ENCODE measurements around the gene ARMH1.

Gene ARMH1

DNA sequence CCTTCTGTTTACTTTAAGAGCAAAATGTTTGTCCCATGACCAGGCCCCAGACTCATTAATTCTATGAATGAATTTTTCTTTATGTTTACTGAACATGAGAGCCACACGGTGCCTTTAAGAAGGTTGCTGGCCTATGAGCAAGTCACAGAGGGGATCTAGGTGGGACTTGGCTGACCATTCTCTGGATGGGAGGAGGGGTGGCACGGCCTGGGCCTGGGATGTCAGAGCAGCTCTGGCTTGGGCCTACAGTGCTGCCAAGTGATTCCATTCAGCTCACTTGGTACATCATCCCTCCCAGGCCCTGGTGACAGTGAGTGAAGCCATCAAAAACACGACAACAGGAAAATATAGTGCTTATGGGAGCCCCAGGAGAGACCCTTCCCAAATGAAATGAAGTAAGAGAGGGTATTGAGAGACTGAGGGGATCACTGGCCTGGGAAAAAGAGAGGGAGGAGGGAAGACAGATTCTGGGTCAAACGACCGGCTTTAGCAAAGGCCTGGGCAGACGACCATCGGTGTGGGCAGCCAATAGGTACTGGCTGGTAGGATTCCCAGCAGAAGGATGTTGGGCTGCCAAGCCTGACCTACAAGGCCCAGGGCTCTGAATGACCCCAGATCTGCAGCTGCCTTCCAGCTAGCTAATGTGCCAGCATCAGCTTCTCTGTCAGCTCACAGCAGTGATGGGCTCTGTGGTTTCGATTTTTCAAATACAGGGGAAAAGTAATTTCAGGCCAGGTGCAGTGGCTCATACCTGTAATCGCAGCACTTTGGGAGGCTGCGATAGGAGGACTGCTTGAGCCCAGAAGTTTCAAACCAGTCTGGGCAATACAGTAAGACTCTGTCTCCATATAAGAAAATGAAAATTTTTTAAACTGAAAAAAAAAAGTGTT lies 3.5 kb upstream of the ARMH1 start:
- Mint-ChIP-seq H3K4me1 (peaks cover 41% of the 10 kb centered on the region), H3K4me3 (no peak overlapping the region), H3K36me3 (ENCODE audit: low read depth) (peaks cover 9% of the 10 kb centered on the region), H3K27ac (no peak overlapping the region), H3K9me3 (no peaks in the 10 kb centered on the region), H3K27me3 (ENCODE audit: low read depth, poor library complexity) (peaks cover 19% of the 10 kb centered on the region)
- no peak for DNase-seq
- TF ChIP-seq, protein P1, sequence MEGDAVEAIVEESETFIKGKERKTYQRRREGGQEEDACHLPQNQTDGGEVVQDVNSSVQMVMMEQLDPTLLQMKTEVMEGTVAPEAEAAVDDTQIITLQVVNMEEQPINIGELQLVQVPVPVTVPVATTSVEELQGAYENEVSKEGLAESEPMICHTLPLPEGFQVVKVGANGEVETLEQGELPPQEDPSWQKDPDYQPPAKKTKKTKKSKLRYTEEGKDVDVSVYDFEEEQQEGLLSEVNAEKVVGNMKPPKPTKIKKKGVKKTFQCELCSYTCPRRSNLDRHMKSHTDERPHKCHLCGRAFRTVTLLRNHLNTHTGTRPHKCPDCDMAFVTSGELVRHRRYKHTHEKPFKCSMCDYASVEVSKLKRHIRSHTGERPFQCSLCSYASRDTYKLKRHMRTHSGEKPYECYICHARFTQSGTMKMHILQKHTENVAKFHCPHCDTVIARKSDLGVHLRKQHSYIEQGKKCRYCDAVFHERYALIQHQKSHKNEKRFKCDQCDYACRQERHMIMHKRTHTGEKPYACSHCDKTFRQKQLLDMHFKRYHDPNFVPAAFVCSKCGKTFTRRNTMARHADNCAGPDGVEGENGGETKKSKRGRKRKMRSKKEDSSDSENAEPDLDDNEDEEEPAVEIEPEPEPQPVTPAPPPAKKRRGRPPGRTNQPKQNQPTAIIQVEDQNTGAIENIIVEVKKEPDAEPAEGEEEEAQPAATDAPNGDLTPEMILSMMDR (IDR thresholded peaks at IDR 0.05): no peak

GRCh38 chr1:44672254-44672955 lies 2.1 kb upstream of the ARMH1 start:
- H3K27ac Mint-ChIP-seq: peak overlapping the region; percentile 74
- H3K9me3 Mint-ChIP-seq: no peaks in the 10 kb centered on the region
- peaks cover 19% of the 10 kb centered on the region for H3K27me3 Mint-ChIP-seq (ENCODE audit: low read depth, poor library complexity)
- H3K36me3 Mint-ChIP-seq (ENCODE audit: low read depth): peaks cover 9% of the 10 kb centered on the region
- peak overlapping the region; percentile 45 for H3K4me3 Mint-ChIP-seq
- DNase-seq: no peak
- peaks cover 41% of the 10 kb centered on the region for H3K4me1 Mint-ChIP-seq
- TF ChIP-seq, protein P1 (IDR thresholded peaks at IDR 0.05): no peak

DNA sequence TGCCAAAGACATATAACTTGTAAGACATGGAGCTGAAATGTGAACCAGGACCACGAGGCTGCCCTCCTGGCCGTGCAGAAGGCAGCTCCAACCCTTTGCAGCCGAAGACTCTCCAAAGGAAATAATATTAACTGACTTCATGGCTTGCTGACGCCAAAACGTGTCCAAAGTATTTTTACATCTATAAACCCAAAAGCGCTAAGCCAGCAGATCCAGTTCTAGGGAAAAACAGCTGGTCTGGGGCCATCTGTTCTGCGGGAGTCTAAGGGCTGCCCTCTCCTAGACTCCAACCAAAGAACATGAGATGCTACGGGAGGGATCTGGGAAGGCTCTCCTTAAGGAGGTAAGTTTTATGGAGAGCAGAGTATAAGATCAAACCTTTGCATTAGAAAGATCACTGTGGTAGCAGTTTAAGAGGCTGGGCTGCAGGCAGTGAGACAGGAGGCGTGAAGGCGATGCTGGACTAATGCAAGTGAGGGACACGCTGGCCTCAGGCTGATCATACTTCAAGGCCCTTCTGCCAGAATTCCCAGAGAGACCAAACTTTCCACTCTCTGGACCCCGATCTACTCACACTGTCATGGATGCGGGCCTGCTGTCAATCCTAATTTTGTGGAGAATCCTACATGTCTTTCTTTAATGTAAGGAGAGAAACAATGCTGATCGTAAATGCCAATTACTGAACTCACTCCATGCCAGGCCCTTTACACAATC lies 1.4 kb upstream of the ARMH1 start:
- Mint-ChIP-seq H3K27me3 (ENCODE audit: low read depth, poor library complexity) (peaks cover 14% of the 10 kb centered on the region), H3K4me1 (peaks cover 41% of the 10 kb centered on the region), H3K36me3 (ENCODE audit: low read depth) (peaks cover 9% of the 10 kb centered on the region), H3K27ac (no peak overlapping the region), H3K9me3 (no peaks in the 10 kb centered on the region), H3K4me3 (peak overlapping the region; percentile 90)
- no peak for DNase-seq
- TF ChIP-seq, protein P1 (IDR thresholded peaks at IDR 0.05): no peak

GRCh38 chr1:44673675-44674112 lies 820 bp upstream of the ARMH1 start:
- Mint-ChIP-seq H3K36me3 (ENCODE audit: low read depth) (peaks cover 9% of the 10 kb centered on the region), H3K27me3 (ENCODE audit: low read depth, poor library complexity) (peaks cover 14% of the 10 kb centered on the region), H3K4me1 (peaks cover 41% of the 10 kb centered on the region), H3K4me3 (peak overlapping the region; percentile 90), H3K9me3 (no peaks in the 10 kb centered on the region), H3K27ac (no peak overlapping the region)
- TF ChIP-seq, protein P1 (IDR thresholded peaks at IDR 0.05): no peak
- DNase-seq: no peak

- no peaks in the 10 kb centered on the region for H3K9me3 Mint-ChIP-seq
- peaks cover 14% of the 10 kb centered on the region for H3K36me3 Mint-ChIP-seq (ENCODE audit: low read depth)
- H3K27ac Mint-ChIP-seq: no peak overlapping the region
- peak overlapping the region; percentile 90 for H3K4me3 Mint-ChIP-seq
- DNase-seq: no peak
- peaks cover 14% of the 10 kb centered on the region for H3K27me3 Mint-ChIP-seq (ENCODE audit: low read depth, poor library complexity)
- TF ChIP-seq, protein P1 (IDR thresholded peaks at IDR 0.05): no peak
- H3K4me1 Mint-ChIP-seq: peaks cover 41% of the 10 kb centered on the region
These were observed 672 bp downstream of the ARMH1 start for GRCh38 chr1:44675186-44675585.

Data from nephron progenitor cell (in vitro differentiated cells).